ENCODE measurements around the gene ACR. TPM values are rescaled to one million over a fixed set of nuclear protein-coding genes. Genes with fewer than 3 reads are reported as not detected.

Gene ACR
- total RNA-seq, 1 experiment from 2014 or later, result not detected

DNA sequence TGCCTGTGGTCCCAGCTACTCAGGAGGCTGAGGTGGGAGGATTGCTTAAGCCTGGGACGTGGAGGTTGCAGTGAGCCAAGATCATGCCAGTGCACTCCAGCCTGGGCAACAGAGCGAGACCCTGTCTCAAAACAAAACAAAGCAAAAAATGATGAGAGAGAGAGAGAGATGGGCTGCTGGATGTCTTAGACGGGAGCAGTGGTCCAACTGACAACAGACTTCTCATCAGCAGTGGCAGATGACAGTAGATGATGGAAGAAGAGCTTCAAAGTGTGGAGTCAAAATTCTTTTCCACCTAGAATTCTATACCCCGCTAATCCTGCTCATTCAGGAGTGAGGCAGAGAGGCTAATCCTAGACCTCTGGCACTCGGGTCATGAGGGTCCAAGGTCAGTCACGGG is 29.0 kb upstream of the ACR start:
- intact Hi-C loops (cut with micrococcal nuclease; ENCODE audit: unreplicated experiment), result no loop called here
- POLR2A ChIA-PET (ENCODE audit: low non-redundant PET), result no interaction called here
- peaks cover 4% of the 10 kb centered on the region for H3K4me1 ChIP-seq (ENCODE audit: insufficient read depth, low read length, poor library complexity, severe bottlenecking)
- H3K36me3 ChIP-seq (ENCODE audit: insufficient read depth, low read length, poor library complexity, severe bottlenecking), result no peaks in the 10 kb centered on the region
- DNase-seq (ENCODE audit: low spot score), result no peak
- BruUV-seq (replicated peaks), result no TSS peak
- H3K9me3 ChIP-seq (ENCODE audit: low read depth, low read length, poor library complexity, severe bottlenecking), result no peaks in the 10 kb centered on the region
- no peak overlapping the region for H3K4me3 ChIP-seq (ENCODE audit: low read depth, low read length, poor library complexity, severe bottlenecking)
- CTCF ChIA-PET, result no interaction called here
- H3K27ac ChIP-seq (ENCODE audit: low read depth, low read length, poor library complexity, severe bottlenecking), result no peak overlapping the region
- TF ChIP-seq CTCF (conservative IDR thresholded peaks at IDR 0.05; ENCODE audit: low read depth, low read length) (no peak), EZH2 (IDR thresholded peaks at IDR 0.05; ENCODE audit: borderline replicate concordance, low read depth, low read length, poor library complexity, severe bottlenecking) (no peak)
- H3K27me3 ChIP-seq (replicated peaks; ENCODE audit: insufficient read depth, low read depth, low read length, poor library complexity), result no peaks in the 10 kb centered on the region

DNA sequence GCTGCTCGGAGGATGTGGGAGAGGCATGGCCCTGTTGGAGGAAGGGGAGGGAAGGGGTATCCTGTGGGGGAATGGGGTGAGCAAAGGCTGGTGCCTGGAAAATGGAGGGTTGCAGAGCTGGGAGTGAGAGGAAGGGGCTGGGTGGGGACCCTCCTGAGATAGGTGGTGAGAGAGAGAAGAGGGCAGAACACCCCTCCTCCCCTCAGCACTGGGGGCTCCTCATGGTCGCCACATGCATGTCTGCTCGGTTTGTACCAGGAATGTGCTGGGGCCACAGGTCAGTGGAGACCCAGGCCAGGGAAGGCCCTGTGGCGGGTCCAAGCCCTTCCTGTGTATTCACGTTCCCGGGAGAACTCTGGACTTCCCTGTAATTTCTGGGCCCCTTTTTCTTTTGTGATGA is 27.8 kb upstream of the ACR start:
- H3K9me3 ChIP-seq (ENCODE audit: low read depth, low read length, poor library complexity, severe bottlenecking), result no peaks in the 10 kb centered on the region
- H3K4me1 ChIP-seq (ENCODE audit: insufficient read depth, low read length, poor library complexity, severe bottlenecking), result no peaks in the 10 kb centered on the region
- ChIA-PET POLR2A (ENCODE audit: low non-redundant PET) (no interaction called here), CTCF (no interaction called here)
- intact Hi-C loops (cut with micrococcal nuclease; ENCODE audit: unreplicated experiment), result no loop called here
- no peaks in the 10 kb centered on the region for H3K27me3 ChIP-seq (replicated peaks; ENCODE audit: insufficient read depth, low read depth, low read length, poor library complexity)
- no peak overlapping the region for H3K4me3 ChIP-seq (ENCODE audit: low read depth, low read length, poor library complexity, severe bottlenecking)
- H3K27ac ChIP-seq (ENCODE audit: low read depth, low read length, poor library complexity, severe bottlenecking), result no peak overlapping the region
- no TSS peak for BruUV-seq (replicated peaks)
- TF ChIP-seq EZH2 (IDR thresholded peaks at IDR 0.05; ENCODE audit: borderline replicate concordance, low read depth, low read length, poor library complexity, severe bottlenecking), result no peak
- no peak for TF ChIP-seq CTCF (conservative IDR thresholded peaks at IDR 0.05; ENCODE audit: low read depth, low read length)
- no peaks in the 10 kb centered on the region for H3K36me3 ChIP-seq (ENCODE audit: insufficient read depth, low read length, poor library complexity, severe bottlenecking)
- no peak for DNase-seq (ENCODE audit: low spot score)

DNA sequence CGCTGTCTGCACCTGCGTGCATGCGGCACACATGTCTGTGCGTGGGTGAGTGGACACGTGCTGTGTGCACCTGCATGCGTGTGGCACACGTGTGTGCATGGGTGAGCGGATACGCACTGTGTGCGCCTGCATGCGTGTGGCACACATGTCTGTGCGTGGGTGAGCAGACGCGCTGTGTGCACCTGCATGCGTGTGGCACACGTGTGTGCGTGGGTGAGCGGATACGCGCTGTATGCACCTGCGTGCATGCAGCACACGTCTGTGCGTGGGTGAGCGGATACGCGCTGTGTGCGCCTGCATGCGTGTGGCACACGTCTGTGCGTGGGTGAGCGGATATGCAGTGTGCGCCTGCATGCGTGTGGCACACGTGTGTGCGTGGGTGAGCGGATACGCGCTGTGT is 27.1 kb upstream of the ACR start:
- POLR2A ChIA-PET (ENCODE audit: low non-redundant PET), result no interaction called here
- Histone ChIP-seq H3K27me3 (replicated peaks; ENCODE audit: insufficient read depth, low read depth, low read length, poor library complexity) (no peaks in the 10 kb centered on the region), H3K4me1 (ENCODE audit: insufficient read depth, low read length, poor library complexity, severe bottlenecking) (no peaks in the 10 kb centered on the region), H3K27ac (ENCODE audit: low read depth, low read length, poor library complexity, severe bottlenecking) (no peak overlapping the region), H3K9me3 (ENCODE audit: low read depth, low read length, poor library complexity, severe bottlenecking) (no peaks in the 10 kb centered on the region), H3K4me3 (ENCODE audit: low read depth, low read length, poor library complexity, severe bottlenecking) (no peak overlapping the region), H3K36me3 (ENCODE audit: insufficient read depth, low read length, poor library complexity, severe bottlenecking) (no peaks in the 10 kb centered on the region)
- no peak for DNase-seq (ENCODE audit: low spot score)
- CTCF ChIA-PET, result no interaction called here
- TF ChIP-seq CTCF (conservative IDR thresholded peaks at IDR 0.05; ENCODE audit: low read depth, low read length), result no peak
- no peak for TF ChIP-seq EZH2 (IDR thresholded peaks at IDR 0.05; ENCODE audit: borderline replicate concordance, low read depth, low read length, poor library complexity, severe bottlenecking)
- intact Hi-C loops (cut with micrococcal nuclease; ENCODE audit: unreplicated experiment), result no loop called here
- no TSS peak for BruUV-seq (replicated peaks)
